HEK293 (cell line): ENCODE results near the gene HMGN5.

Experiments
- CTCF ChIA-PET: fragments of 350-600 bp; formaldehyde crosslinking; extraction: SDS; loops from one replicate; lab custom pipeline; 2021; ENCODE audit warnings: antibody characterized with exemption; lab: Yijun Ruan, JAX
- POLR2A ChIA-PET: fragments of 300-600 bp; formaldehyde crosslinking; extraction: SDS; loops from one replicate; lab custom pipeline; 2020; ENCODE audit warnings: antibody characterized with exemption, inconsistent platforms; lab: Yijun Ruan, JAX
- H3K27ac ChIP-seq: fragments of 200-500 bp; sonication (Bioruptor generic); 2 replicates; pipeline ENCODE4 v1.5.1; 2014; ENCODE audit warnings: low read depth, low read length, control low read depth, inconsistent platforms; ENCODE audit errors: extremely low read depth
- H3K36me3 ChIP-seq, 2 experiments: fragments of 200-500 bp in 1 of 2; sonication (Bioruptor generic) in 1 of 2; 1 replicate in 1 of 2; 2 replicates in 1 of 2; pipeline ENCODE4 v1.5.1; 2014 to 2017; ENCODE audit warnings: inconsistent platforms in 2 of 2, low read length in 2 of 2; ENCODE audit not compliant: control insufficient read depth in 2 of 2, insufficient read depth in 1 of 2
- H3K4me1 ChIP-seq: fragments of 200-500 bp; sonication (Bioruptor generic); 2 replicates; pipeline ENCODE4 v1.5.1; 2014; ENCODE audit warnings: mild to moderate bottlenecking, low read length, inconsistent platforms; ENCODE audit not compliant: control insufficient read depth, insufficient read depth
- H3K4me3 ChIP-seq: 2 replicates; pipeline ENCODE4 v1.5.1; 2011; ENCODE audit warnings: low read depth, mild to moderate bottlenecking, control low read depth, low read length, moderate library complexity
- H3K9me3 ChIP-seq: fragments of 200-500 bp; sonication (Bioruptor generic); 2 replicates; pipeline ENCODE4 v1.5.1; 2014; ENCODE audit warnings: low read depth, low read length, inconsistent platforms; ENCODE audit not compliant: control insufficient read depth, insufficient read depth
- AEBP2 ChIP-seq: fragments of 450-650 bp; formaldehyde crosslinking; IDR thresholded peaks from 2 replicates; pipeline ENCODE4 v1.5.1; 2016; ENCODE audit warnings: missing biosample characterization, missing genetic modification characterization, borderline replicate concordance
- GLIS2 ChIP-seq: fragments of 450-650 bp; formaldehyde crosslinking; IDR thresholded peaks from 2 replicates; pipeline ENCODE4 v1.5.1; 2016; ENCODE audit warnings: missing biosample characterization, missing genetic modification characterization
- HIC1 ChIP-seq: fragments of 450-650 bp; formaldehyde crosslinking; IDR thresholded peaks from 2 replicates; pipeline ENCODE4 v1.5.1; 2016; ENCODE audit warnings: missing biosample characterization, missing genetic modification characterization
- KLF9 ChIP-seq: fragments of 450-650 bp; formaldehyde crosslinking; IDR thresholded peaks from 2 replicates; pipeline ENCODE4 v1.5.1; 2016; ENCODE audit warnings: missing biosample characterization, missing genetic modification characterization, low read depth
- OSR2 ChIP-seq: fragments of 450-650 bp; formaldehyde crosslinking; IDR thresholded peaks from 2 replicates; pipeline ENCODE4 v1.5.1; 2016; ENCODE audit warnings: missing biosample characterization, missing genetic modification characterization
- PBX3 ChIP-seq: sonication (generic); formaldehyde crosslinking; IDR thresholded peaks from 2 replicates; pipeline ENCODE4 v1.8.1; 2022; ENCODE audit warnings: mild to moderate bottlenecking, moderate library complexity, missing genetic modification reagents
- SP7 ChIP-seq: fragments of 450-650 bp; formaldehyde crosslinking; IDR thresholded peaks from 2 replicates; pipeline ENCODE4 v1.5.1; 2016; ENCODE audit warnings: missing biosample characterization, missing genetic modification characterization
- ZBTB6 ChIP-seq: fragments of 450-650 bp; formaldehyde crosslinking; IDR thresholded peaks from 2 replicates; pipeline ENCODE4 v1.5.1; 2017; ENCODE audit warnings: missing biosample characterization, missing genetic modification characterization
- ZNF10 ChIP-seq: fragments of 450-650 bp; formaldehyde crosslinking; IDR thresholded peaks from 2 replicates; pipeline ENCODE4 v1.5.1; 2017; ENCODE audit warnings: missing biosample characterization, missing genetic modification characterization
- ZNF121 ChIP-seq: fragments of 450-650 bp; formaldehyde crosslinking; IDR thresholded peaks from 2 replicates; pipeline ENCODE4 v1.5.1; 2016; ENCODE audit warnings: missing biosample characterization, missing genetic modification characterization
- ZNF132 ChIP-seq: fragments of 450-650 bp; formaldehyde crosslinking; IDR thresholded peaks from 2 replicates; pipeline ENCODE4 v1.5.1; 2017; ENCODE audit warnings: missing biosample characterization, missing genetic modification characterization, borderline replicate concordance
- ZNF133 ChIP-seq: fragments of 450-650 bp; formaldehyde crosslinking; IDR thresholded peaks from 2 replicates; pipeline ENCODE4 v1.5.1; 2016; ENCODE audit warnings: missing biosample characterization, missing genetic modification characterization
- ZNF239 ChIP-seq: fragments of 450-650 bp; formaldehyde crosslinking; IDR thresholded peaks from 2 replicates; pipeline ENCODE4 v1.5.1; 2016; ENCODE audit warnings: missing biosample characterization, missing genetic modification characterization
- ZNF324 ChIP-seq: fragments of 450-650 bp; formaldehyde crosslinking; IDR thresholded peaks from 2 replicates; pipeline ENCODE4 v1.5.1; 2016; ENCODE audit warnings: missing biosample characterization, missing genetic modification characterization
- ZNF488 ChIP-seq: fragments of 450-650 bp; formaldehyde crosslinking; IDR thresholded peaks from 2 replicates; pipeline ENCODE4 v1.5.1; 2016; ENCODE audit warnings: missing biosample characterization, missing genetic modification characterization
- ZNF571 ChIP-seq: fragments of 450-650 bp; formaldehyde crosslinking; IDR thresholded peaks from 2 replicates; pipeline ENCODE4 v1.5.0; 2017; ENCODE audit warnings: missing biosample characterization, missing genetic modification characterization
- ZNF600 ChIP-seq: fragments of 450-650 bp; formaldehyde crosslinking; IDR thresholded peaks from 2 replicates; pipeline ENCODE4 v1.5.1; 2016; ENCODE audit warnings: missing biosample characterization, missing genetic modification characterization
- ZNF658 ChIP-seq: fragments of 450-650 bp; formaldehyde crosslinking; IDR thresholded peaks from 2 replicates; pipeline ENCODE4; 2016; ENCODE audit warnings: missing biosample characterization, missing genetic modification characterization
- ZNF670 ChIP-seq: fragments of 450-650 bp; formaldehyde crosslinking; IDR thresholded peaks from 2 replicates; pipeline ENCODE4 v1.5.1; 2016; ENCODE audit warnings: missing biosample characterization, missing genetic modification characterization, low read depth
- ZSCAN30 ChIP-seq: fragments of 450-650 bp; IDR thresholded peaks from 2 replicates; pipeline ENCODE4 v1.5.1; 2018; ENCODE audit warnings: missing biosample characterization, mild to moderate bottlenecking, missing genetic modification characterization, moderate library complexity
- TF ChIP-seq, protein P1 (sequence below): fragments of 450-650 bp; formaldehyde crosslinking; IDR thresholded peaks from 2 replicates; pipeline ENCODE4 v1.5.1; 2016; ENCODE audit warnings: missing biosample characterization, missing genetic modification characterization
- TF ChIP-seq, protein P2 (sequence below): fragments of 450-650 bp; formaldehyde crosslinking; IDR thresholded peaks from 2 replicates; pipeline ENCODE4 v1.5.1; 2016; ENCODE audit warnings: missing biosample characterization, missing genetic modification characterization

The HMGN5 gene

GRCh38 chrX:81206476-81206875 is 4.8 kb upstream of the HMGN5 start:
- H3K27ac ChIP-seq: no peak overlapping the region
- ChIA-PET CTCF (interaction anchor here (0.7 to 1.3 kb wide), 2 partner anchors 11 to 17 kb away, joined by 3 to 4 read pairs; no protein-coding TSS in a partner anchor), POLR2A (no interaction called here)
- no peaks in the 10 kb centered on the region for H3K4me1 ChIP-seq
- 0 out of 2 replicates have a peak, but pooled peaks cover 2% of the 10 kb centered on the region for H3K9me3 ChIP-seq
- H3K4me3 ChIP-seq: no peak overlapping the region
- TF ChIP-seq ZNF571 (no peak), ZNF488 (tag by site-specific recombination) (no peak), ZNF132 (tag by site-specific recombination) (no peak), ZSCAN30 (tag by site-specific recombination) (no peak), SP7 (tag by site-specific recombination) (no peak), ZBTB6 (no peak), AEBP2 (tag by site-specific recombination) (no peak), ZNF121 (tag by site-specific recombination) (no peak), ZNF10 (tag by site-specific recombination) (no peak), ZNF600 (no peak), OSR2 (tag by site-specific recombination) (no peak), PBX3 (CRISPR knock-in tag) (no peak)
- TF ChIP-seq, protein P1, sequence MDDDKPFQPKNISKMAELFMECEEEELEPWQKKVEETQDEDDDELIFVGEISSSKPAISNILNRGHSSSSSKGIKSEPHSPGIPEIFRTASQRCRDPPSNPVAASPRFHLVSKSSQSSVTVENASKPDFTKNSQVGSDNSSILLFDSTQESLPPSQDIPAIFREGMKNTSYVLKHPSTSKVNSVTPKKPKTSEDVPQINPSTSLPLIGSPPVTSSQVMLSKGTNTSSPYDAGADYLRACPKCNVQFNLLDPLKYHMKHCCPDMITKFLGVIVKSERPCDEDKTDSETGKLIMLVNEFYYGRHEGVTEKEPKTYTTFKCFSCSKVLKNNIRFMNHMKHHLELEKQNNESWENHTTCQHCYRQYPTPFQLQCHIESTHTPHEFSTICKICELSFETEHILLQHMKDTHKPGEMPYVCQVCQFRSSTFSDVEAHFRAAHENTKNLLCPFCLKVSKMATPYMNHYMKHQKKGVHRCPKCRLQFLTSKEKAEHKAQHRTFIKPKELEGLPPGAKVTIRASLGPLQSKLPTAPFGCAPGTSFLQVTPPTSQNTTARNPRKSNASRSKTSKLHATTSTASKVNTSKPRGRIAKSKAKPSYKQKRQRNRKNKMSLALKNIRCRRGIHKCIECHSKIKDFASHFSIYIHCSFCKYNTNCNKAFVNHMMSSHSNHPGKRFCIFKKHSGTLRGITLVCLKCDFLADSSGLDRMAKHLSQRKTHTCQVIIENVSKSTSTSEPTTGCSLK (tag by site-specific recombination): no peak
- TF ChIP-seq, all 188 proteins: peak for 0
- H3K36me3 ChIP-seq: no peaks in the 10 kb centered on the region

DNA sequence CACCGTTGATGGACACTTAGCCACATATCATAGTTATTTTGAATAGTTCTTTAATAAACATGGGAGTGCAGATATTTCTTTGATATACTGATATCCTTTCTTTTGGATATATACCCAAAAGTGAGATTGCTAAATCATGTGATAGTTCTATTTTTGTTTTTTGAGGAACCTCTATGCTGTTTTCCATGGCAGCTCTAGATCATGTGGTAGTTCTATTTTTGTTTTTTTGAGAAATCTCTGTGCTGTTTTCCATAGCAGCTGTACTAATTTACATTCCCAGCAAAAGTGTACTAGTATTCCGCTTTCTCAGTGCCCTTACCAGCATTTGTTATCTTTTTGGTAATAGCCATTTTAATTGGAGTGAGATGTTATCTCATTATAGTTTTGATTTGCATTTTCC is 3.8 kb upstream of the HMGN5 start:
- TF ChIP-seq, protein P2, sequence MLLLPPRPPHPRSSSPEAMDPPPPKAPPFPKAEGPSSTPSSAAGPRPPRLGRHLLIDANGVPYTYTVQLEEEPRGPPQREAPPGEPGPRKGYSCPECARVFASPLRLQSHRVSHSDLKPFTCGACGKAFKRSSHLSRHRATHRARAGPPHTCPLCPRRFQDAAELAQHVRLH (tag by site-specific recombination): no peak
- TF ChIP-seq ZNF488 (tag by site-specific recombination) (no peak), HIC1 (no peak), ZNF670 (no peak), ZNF239 (no peak), KLF9 (tag by site-specific recombination) (no peak), ZNF324 (no peak), GLIS2 (no peak), ZNF658 (tag by site-specific recombination) (no peak), ZNF133 (tag by site-specific recombination) (no peak)
- TF ChIP-seq, all 188 proteins: peak for 0
- Histone ChIP-seq H3K27ac (no peak overlapping the region), H3K4me3 (no peak overlapping the region), H3K9me3 (0 out of 2 replicates have a peak, but pooled peaks cover under 1% of the 10 kb centered on the region), H3K36me3 (no peaks in the 10 kb centered on the region), H3K4me1 (no peaks in the 10 kb centered on the region)
- ChIA-PET POLR2A (no interaction called here), CTCF (interaction anchor here (1.2 to 1.3 kb wide), 2 partner anchors 10 to 16 kb away, joined by 4 read pairs; no protein-coding TSS in a partner anchor)
